22Rv1 (cell line): ENCODE results near the gene LYST.

Experiments used
- CTCF ChIP-seq: fragments of 450-650 bp; IDR thresholded peaks from 2 replicates; pipeline ENCODE4 v1.5.1; 2017; ENCODE audit warnings: mild to moderate bottlenecking
- ZFX ChIP-seq: fragments of 450-650 bp; IDR thresholded peaks from 2 replicates; pipeline ENCODE4 v1.6.1; 2017; ENCODE audit warnings: antibody characterized with exemption, borderline replicate concordance

GRCh38 chr1:235721982-235722381 is 144.7 kb downstream of the LYST start:
- TF ChIP-seq CTCF (no peak), ZFX (no peak)
